Effector CD8-positive, alpha-beta T cell (primary cell): ENCODE data around the gene UBE2M.
"Not testable (repeated sequence)": the region's sequence is repeated elsewhere in the genome, so short reads cannot be mapped to it uniquely, and the experiment has no call there.

ENCODE experiments used
- DNase-seq: peaks from one replicate; lab custom pipeline; 2025; lab: John Stamatoyannopoulos, UW

The UBE2M gene

GRCh38 chr19:58539169-58539559, 19.2 kb downstream of the UBE2M start:
- not testable (repeated sequence) for DNase-seq

- peak; percentile 32 for DNase-seq
Measured at GRCh38 chr19:58538257-58539168, 19.9 kb downstream of the UBE2M start.

- DNase-seq, result no peak
Measured at GRCh38 chr19:58536852-58537798, 21.3 kb downstream of the UBE2M start.

GRCh38 chr19:58535857-58536256, 22.6 kb downstream of the UBE2M start:
- DNase-seq, result no peak

GRCh38 chr19:58531034-58531840, 27.2 kb downstream of the UBE2M start:
- no peak for DNase-seq

- DNase-seq, result no peak
Measured at GRCh38 chr19:58529405-58529804, 29.0 kb downstream of the UBE2M start.

- DNase-seq, result no peak
Measured at GRCh38 chr19:58522709-58523108, 35.7 kb downstream of the UBE2M start.

GRCh38 chr19:58521651-58522050, 36.8 kb downstream of the UBE2M start:
- DNase-seq, result no peak

GRCh38 chr19:58520257-58520599, 38.2 kb downstream of the UBE2M start:
- DNase-seq, result no peak

- peak; percentile 79 for DNase-seq
Measured at GRCh38 chr19:58519355-58520256, 38.8 kb downstream of the UBE2M start, which contains the start of gene ZBTB45. Gene ZBTB45 (minus strand): TSS chr19:58519810. CDS start chr19:58517673, 2,137 bp downstream.

- DNase-seq, result peak; percentile 29
Measured at GRCh38 chr19:58519087-58519354, 39.4 kb downstream of the UBE2M start.

- no peak for DNase-seq
Measured at GRCh38 chr19:58518256-58519086, 39.9 kb downstream of the UBE2M start.

- no peak for DNase-seq
Measured at GRCh38 chr19:58516964-58517833, 41.2 kb downstream of the UBE2M start.

- DNase-seq, result no peak
Measured at GRCh38 chr19:58516246-58516836, 42.1 kb downstream of the UBE2M start.

- DNase-seq, result no peak
Measured at GRCh38 chr19:58515259-58515658, 43.2 kb downstream of the UBE2M start.

- DNase-seq, result no peak
Measured at GRCh38 chr19:58514564-58515022, 43.8 kb downstream of the UBE2M start.

- DNase-seq, result peak; percentile 88
Measured at GRCh38 chr19:58513694-58514563, 44.5 kb downstream of the UBE2M start.
